CD14-positive monocyte (primary cell): ENCODE measurements around the gene EIF4A3. TPM values are rescaled to one million over a fixed set of nuclear protein-coding genes. Genes with fewer than 3 reads are reported as not detected.

Experiments
- DNase-seq, 3 donors: peaks; one replicate each; pipeline ENCODE4 v3.0.0-alpha.2; 2011 to 2022
- H2AFZ ChIP-seq: 2 replicates; pipeline ENCODE4 v1.6.0; 2012; ENCODE audit warnings: mild to moderate bottlenecking, low read depth, low read length, inconsistent platforms; ENCODE audit not compliant: insufficient read depth, poor library complexity, severe bottlenecking
- H3K27ac ChIP-seq, 2 donors: 1 replicate in 1 of 2; 2 replicates in 1 of 2; pipeline ENCODE4 v1.5.1; 2012 to 2013; ENCODE audit warnings: low read length in 2 of 2, control low read depth in 1 of 2, inconsistent platforms in 1 of 2, low read depth in 1 of 2, mild to moderate bottlenecking in 1 of 2
- H3K27me3 ChIP-seq, 2 donors: one replicate each; pipeline versions ENCODE4 v1.6.0 to v1.6.1; 2011 to 2013; ENCODE audit warnings: low read length in 2 of 2; ENCODE audit not compliant: control insufficient read depth in 2 of 2, insufficient read depth in 2 of 2
- H3K36me3 ChIP-seq, 2 donors: replicated peaks in 1 of 2; 1 replicate in 1 of 2; 2 replicates in 1 of 2; pipeline versions ENCODE4 v1.5.1 to v1.6.1; 2012 to 2013; ENCODE audit warnings: low read length in 2 of 2, control low read depth in 1 of 2, inconsistent platforms in 1 of 2, mild to moderate bottlenecking in 1 of 2; ENCODE audit not compliant: insufficient read depth in 2 of 2, control insufficient read depth in 1 of 2
- H3K4me1 ChIP-seq, 2 donors: 1 replicate in 1 of 2; 2 replicates in 1 of 2; pipeline versions ENCODE4 v1.5.1 to v1.6.1; 2012 to 2013; ENCODE audit warnings: low read length in 2 of 2, control low read depth in 1 of 2, inconsistent platforms in 1 of 2, mild to moderate bottlenecking in 1 of 2, moderate library complexity in 1 of 2; ENCODE audit not compliant: insufficient read depth in 2 of 2, control insufficient read depth in 1 of 2
- H3K4me2 ChIP-seq: replicated peaks from 2 replicates; pipeline ENCODE3; 2012; ENCODE audit warnings: low read length, moderate library complexity, mild to moderate bottlenecking; ENCODE audit not compliant: poor library complexity, severe bottlenecking; ENCODE audit errors: extremely low read depth
- H3K4me3 ChIP-seq, 3 experiments: fragments of 200-600 bp in 1 of 3; sonication (generic) in 1 of 3; replicated peaks in 1 of 3; 1 replicate in 2 of 3; 2 replicates in 1 of 3; pipeline ENCODE4 v1.5.1; 2011 to 2013; ENCODE audit warnings: low read length in 3 of 3, mild to moderate bottlenecking in 3 of 3, control low read depth in 2 of 3, low read depth in 2 of 3, inconsistent platforms in 1 of 3, moderate library complexity in 1 of 3
- H3K79me2 ChIP-seq: 2 replicates; pipeline ENCODE4 v1.6.0; 2012; ENCODE audit warnings: mild to moderate bottlenecking, control low read depth, inconsistent platforms, low read length, moderate library complexity; ENCODE audit not compliant: insufficient read depth
- H3K9ac ChIP-seq: 2 replicates; pipeline ENCODE4 v1.6.0; 2017; ENCODE audit warnings: low read length, mild to moderate bottlenecking; ENCODE audit not compliant: insufficient read depth, poor library complexity, severe bottlenecking
- H3K9me3 ChIP-seq, 2 donors: replicated peaks in 1 of 2; 1 replicate in 1 of 2; 2 replicates in 1 of 2; pipeline versions ENCODE4 v1.5.1 to v1.6.1; 2012 to 2013; ENCODE audit warnings: low read length in 2 of 2, control low read depth in 1 of 2; ENCODE audit not compliant: control insufficient read depth in 1 of 2, insufficient read depth in 1 of 2
- H4K20me1 ChIP-seq: 2 replicates; pipeline ENCODE4 v1.6.0; 2012; ENCODE audit warnings: mild to moderate bottlenecking, low read length, control low read depth, moderate library complexity; ENCODE audit not compliant: insufficient read depth
- H3K27ac Mint-ChIP-seq, 7 donors: one replicate each; pipeline ENCODE4 v1.8.0; 2020; ENCODE audit warnings: mild to moderate bottlenecking in 7 of 7, mixed read lengths in 7 of 7, moderate library complexity in 6 of 7, inconsistent platforms in 2 of 7
- H3K27me3 Mint-ChIP-seq, 3 donors: one replicate each; pipeline ENCODE4 v1.8.0; 2021 to 2022; ENCODE audit warnings: low read depth in 3 of 3, mild to moderate bottlenecking in 3 of 3, mixed read lengths in 3 of 3, moderate library complexity in 3 of 3, inconsistent platforms in 1 of 3
- H3K36me3 Mint-ChIP-seq, 2 donors: one replicate each; pipeline ENCODE4 v1.8.0; 2020; ENCODE audit warnings: mixed read lengths in 2 of 2, inconsistent platforms in 1 of 2, mild to moderate bottlenecking in 1 of 2
- H3K4me1 Mint-ChIP-seq: one replicate; pipeline ENCODE4 v1.8.0; 2020; ENCODE audit warnings: mild to moderate bottlenecking, mixed read lengths
- H3K4me3 Mint-ChIP-seq, 2 donors: one replicate each; pipeline ENCODE4 v1.8.0; 2020; ENCODE audit warnings: mild to moderate bottlenecking in 2 of 2, mixed read lengths in 2 of 2, moderate library complexity in 1 of 2
- H3K9me3 Mint-ChIP-seq, 7 donors: one replicate each; pipeline ENCODE4 v1.8.0; 2020 to 2022; ENCODE audit warnings: mixed read lengths in 7 of 7, mild to moderate bottlenecking in 6 of 7, moderate library complexity in 6 of 7, inconsistent platforms in 2 of 7
- CTCF ChIP-seq: fragments of 200-600 bp; IDR thresholded peaks from one replicate; pipeline ENCODE4 v1.8.0; 2022; ENCODE audit warnings: antibody characterized with exemption, mild to moderate bottlenecking
- WGBS: methylation state at CpG from one replicate; pipeline ENCODE4 v1.1.5; 2013; ENCODE audit warnings: missing lambda C conversion rate; ENCODE audit not compliant: insufficient coverage; 5-methylcytosine and 5-hydroxymethylcytosine counted together
- intact Hi-C, 2 donors: fragments of 100-400 bp; cut with micrococcal nuclease; formaldehyde crosslinking; loops; one replicate each; pipeline versions ENCODE4 v1.15.0 to v1.15.1; 2023
- polyA plus RNA-seq, 3 donors: library from polyadenylated mRNA; depleted of rRNA in 1 of 3; unstranded in 2 of 3; stranded (reverse) in 1 of 3; fragments of 300-500 nt in 2 of 3; fragments of >200 nt in 1 of 3; fragmentation: Illumina TruSeq in 2 of 3; gene quantifications; 1 replicate in 2 of 3; 2 replicates in 1 of 3; pipeline ENCODE4 v1.2.3, GENCODE V29; 2012 to 2021

EIF4A3 gene
- polyA plus RNA-seq, 3 donors: 101 to 180 (median 106) TPM

GRCh38 chr17:80123791-80124190 lies 23.1 kb downstream of the EIF4A3 start:
- Histone ChIP-seq H3K9me3 (no peaks in the 10 kb centered on the region), H4K20me1 (no peaks in the 10 kb centered on the region), H3K27me3 (peaks cover 0 to 5% of the 10 kb centered on the region in 2 donors), H3K9ac (no peak overlapping the region), H3K36me3 (peaks cover 7 to 9% of the 10 kb centered on the region in 2 donors), H3K79me2 (no peaks in the 10 kb centered on the region), H3K4me1 (no peaks in the 10 kb centered on the region), H3K27ac (no peak overlapping the region), H3K4me3 (no peak overlapping the region), H3K4me2 (no peak overlapping the region), H2AFZ (no peak overlapping the region)
- Mint-ChIP-seq H3K27me3 (peaks cover 5 to 9% (median 8%) of the 10 kb centered on the region in 3 donors), H3K9me3 (no peaks in the 10 kb centered on the region), H3K4me1 (no peaks in the 10 kb centered on the region), H3K36me3 (peaks cover 5 to 12% of the 10 kb centered on the region in 2 donors), H3K27ac (no peak overlapping the region), H3K4me3 (no peak overlapping the region)
- DNase-seq: no peak
- TF ChIP-seq CTCF: no peak
- intact Hi-C loops: no loop called here
- 95% methylated on average over 15 of the region's 15 CpGs for WGBS

DNA sequence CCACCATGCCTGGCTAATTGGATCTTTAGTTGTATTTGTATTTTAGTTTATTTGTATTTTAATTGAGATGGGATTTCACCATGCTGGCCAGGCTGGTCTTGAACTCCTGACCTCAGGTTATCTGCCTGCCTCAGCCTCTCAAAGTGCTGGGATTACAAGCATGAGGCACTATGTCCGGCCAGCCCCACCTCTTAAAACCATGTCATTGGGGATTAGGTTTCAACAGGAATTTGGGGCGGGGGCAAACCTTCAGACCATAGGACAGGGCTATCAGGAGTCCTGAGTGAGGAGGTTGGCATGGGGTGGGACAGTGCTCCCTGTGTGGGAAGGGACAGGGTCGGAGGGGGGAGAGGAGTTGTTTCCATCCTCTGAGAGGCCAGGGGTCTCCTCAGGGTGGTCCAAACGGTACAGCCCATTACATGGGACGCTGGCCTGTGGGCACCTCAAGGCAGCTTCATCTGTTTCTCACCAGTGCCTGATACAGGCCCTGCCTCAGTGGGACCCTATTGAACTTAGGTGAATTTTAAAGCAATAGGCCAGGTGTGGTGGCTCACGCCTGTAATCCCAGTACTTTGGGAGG lies 23.9 kb downstream of the EIF4A3 start:
- H3K9ac ChIP-seq: no peak overlapping the region
- 100% methylated on average over 3 of the region's 6 CpGs for WGBS
- no peaks in the 10 kb centered on the region for H3K4me1 Mint-ChIP-seq
- DNase-seq: no peak
- no peaks in the 10 kb centered on the region for H3K4me1 ChIP-seq
- H3K4me3 Mint-ChIP-seq: no peak overlapping the region
- peaks cover 10 to 19% of the 10 kb centered on the region in 2 donors for H3K36me3 Mint-ChIP-seq
- peaks cover 15% of the 10 kb centered on the region in 2 donors for H3K36me3 ChIP-seq
- no peaks in the 10 kb centered on the region for H3K9me3 ChIP-seq
- TF ChIP-seq CTCF: no peak
- H3K79me2 ChIP-seq: no peaks in the 10 kb centered on the region
- no peak overlapping the region for H3K27ac ChIP-seq
- peaks cover 0 to 2% of the 10 kb centered on the region in 2 donors for H3K27me3 ChIP-seq
- H3K4me3 ChIP-seq: no peak overlapping the region
- no peak overlapping the region for H3K27ac Mint-ChIP-seq
- no peak overlapping the region for H3K4me2 ChIP-seq
- H2AFZ ChIP-seq: no peak overlapping the region
- H4K20me1 ChIP-seq: no peaks in the 10 kb centered on the region
- H3K27me3 Mint-ChIP-seq: peaks cover 5 to 8% (median 5%) of the 10 kb centered on the region in 3 donors
- intact Hi-C loops: no loop called here
- no peaks in the 10 kb centered on the region for H3K9me3 Mint-ChIP-seq
